GM10847 (cell line): Measurements from ENCODE around the gene GLI3.

Experiments used
- POLR2A ChIP-seq: IDR thresholded peaks from 2 replicates; pipeline ENCODE4 v1.6.1; 2011; ENCODE audit not compliant: insufficient read length; ENCODE audit errors: extremely low read depth

The GLI3 gene

GRCh38 chr7:42167206-42167605 is 69.8 kb downstream of the GLI3 start:
- TF ChIP-seq POLR2A = no peak

- no peak for TF ChIP-seq POLR2A
These were observed 72.1 kb downstream of the GLI3 start for GRCh38 chr7:42164881-42165428.

GRCh38 chr7:42162560-42163325 is 74.3 kb downstream of the GLI3 start:
- no peak for TF ChIP-seq POLR2A

GRCh38 chr7:42161719-42162118 is 75.3 kb downstream of the GLI3 start:
- no peak for TF ChIP-seq POLR2A

- no peak for TF ChIP-seq POLR2A
These were observed 75.9 kb downstream of the GLI3 start for GRCh38 chr7:42161110-42161509.

GRCh38 chr7:42159130-42159529 is 77.9 kb downstream of the GLI3 start:
- TF ChIP-seq POLR2A = no peak

GRCh38 chr7:42156967-42157721 is 79.9 kb downstream of the GLI3 start:
- TF ChIP-seq POLR2A = no peak

- TF ChIP-seq POLR2A = no peak
These were observed 80.6 kb downstream of the GLI3 start for GRCh38 chr7:42156291-42156865.

- TF ChIP-seq POLR2A = no peak
These were observed 81.3 kb downstream of the GLI3 start for GRCh38 chr7:42155584-42156290.

GRCh38 chr7:42154173-42154572 is 82.8 kb downstream of the GLI3 start:
- TF ChIP-seq POLR2A = no peak

GRCh38 chr7:42152329-42153205 is 84.4 kb downstream of the GLI3 start:
- no peak for TF ChIP-seq POLR2A

- no peak for TF ChIP-seq POLR2A
These were observed 85.7 kb downstream of the GLI3 start for GRCh38 chr7:42151309-42151708.

- TF ChIP-seq POLR2A = no peak
These were observed 91.5 kb downstream of the GLI3 start for GRCh38 chr7:42145539-42145938.

GRCh38 chr7:42144604-42145003 is 92.4 kb downstream of the GLI3 start:
- no peak for TF ChIP-seq POLR2A

GRCh38 chr7:42143711-42144600 is 93.1 kb downstream of the GLI3 start:
- no peak for TF ChIP-seq POLR2A
